ENCODE data around the gene KCNK15. TPM values are rescaled to one million over a fixed set of nuclear protein-coding genes. Genes with fewer than 3 reads are reported as not detected.

The KCNK15 gene
- total RNA-seq, 1 experiment from 2014 or later, result 3.0 TPM

DNA sequence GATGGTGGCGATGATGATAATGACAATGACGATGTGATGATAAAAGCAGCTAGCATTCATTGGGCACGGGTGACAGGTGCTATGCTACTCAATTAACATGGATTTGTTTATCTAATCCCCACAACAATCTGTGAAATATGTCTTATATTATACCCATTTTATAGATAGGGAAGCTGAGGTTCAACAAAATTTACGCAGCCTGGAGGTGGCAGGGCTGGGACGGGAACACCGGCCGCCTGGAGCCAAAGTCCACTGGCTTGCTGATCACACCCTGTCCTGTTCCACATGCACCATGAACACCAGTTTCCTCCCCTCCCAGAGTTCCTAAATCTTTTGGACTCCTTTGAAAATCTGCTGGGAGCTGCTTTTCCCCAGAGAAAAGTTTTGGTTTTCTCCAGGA, 41.6 kb downstream of the KCNK15 start:
- H3F3A ChIP-seq (ENCODE audit: low read length, unreplicated experiment), result no peaks in the 10 kb centered on the region
- H4K20me1 ChIP-seq (ENCODE audit: low read length), result no peaks in the 10 kb centered on the region
- H3K4me2 ChIP-seq (ENCODE audit: low read length), result no peak overlapping the region
- DNase-seq (no peak), ATAC-seq (no peak)
- no peak overlapping the region for H3K27ac ChIP-seq (ENCODE audit: low read length)
- BruUV-seq (replicated peaks), result no TSS peak
- H3K9me2 ChIP-seq (replicated peaks; ENCODE audit: low read length), result no peaks in the 10 kb centered on the region
- H3K9me3 ChIP-seq (ENCODE audit: low read length), result no peaks in the 10 kb centered on the region
- H3K4me3 ChIP-seq (ENCODE audit: low read length), result no peak overlapping the region
- no peak overlapping the region for H3K9ac ChIP-seq (ENCODE audit: low read length)
- TF ChIP-seq CTCF (conservative IDR thresholded peaks at IDR 0.05; ENCODE audit: low read depth, low read length) (no peak), EZH2phosphoT487 (IDR thresholded peaks at IDR 0.05; ENCODE audit: borderline replicate concordance, low read length) (no peak), EZH2 (IDR thresholded peaks at IDR 0.05; ENCODE audit: low read length, unreplicated experiment) (no peak)
- no peaks in the 10 kb centered on the region for H3K36me3 ChIP-seq (ENCODE audit: low read depth, low read length)
- POLR2A ChIA-PET (ENCODE audit: unreplicated experiment), result no interaction called here
- CTCF ChIA-PET, result no interaction called here
- H3K79me2 ChIP-seq (ENCODE audit: low read length), result no peaks in the 10 kb centered on the region
- intact Hi-C loops (cut with micrococcal nuclease), result no loop called here
- H3K27me3 ChIP-seq (ENCODE audit: low read length), result peaks cover 65% of the 10 kb centered on the region
- no peaks in the 10 kb centered on the region for H3K4me1 ChIP-seq (ENCODE audit: insufficient read depth, low read length)
- no peak overlapping the region for H2AFZ ChIP-seq (ENCODE audit: low read length)

GRCh38 chr20:44788706-44789456, 43.2 kb downstream of the KCNK15 start:
- Histone ChIP-seq H3K9ac (ENCODE audit: low read length) (no peak overlapping the region), H3K4me1 (ENCODE audit: insufficient read depth, low read length) (no peaks in the 10 kb centered on the region), H4K20me1 (ENCODE audit: low read length) (no peaks in the 10 kb centered on the region), H3K4me3 (ENCODE audit: low read length) (no peak overlapping the region), H3K27ac (ENCODE audit: low read length) (no peak overlapping the region), H3K79me2 (ENCODE audit: low read length) (no peaks in the 10 kb centered on the region), H3K9me3 (ENCODE audit: low read length) (no peaks in the 10 kb centered on the region), H2AFZ (ENCODE audit: low read length) (no peak overlapping the region), H3K9me2 (replicated peaks; ENCODE audit: low read length) (no peaks in the 10 kb centered on the region), H3K4me2 (ENCODE audit: low read length) (no peak overlapping the region), H3F3A (ENCODE audit: low read length, unreplicated experiment) (no peaks in the 10 kb centered on the region), H3K27me3 (ENCODE audit: low read length) (peaks cover 72% of the 10 kb centered on the region), H3K36me3 (ENCODE audit: low read depth, low read length) (no peaks in the 10 kb centered on the region)
- BruUV-seq (replicated peaks), result no TSS peak
- ATAC-seq, result no peak
- POLR2A ChIA-PET (ENCODE audit: unreplicated experiment), result no interaction called here
- intact Hi-C loops (cut with micrococcal nuclease), result no loop called here
- no peak for DNase-seq
- TF ChIP-seq EZH2 (IDR thresholded peaks at IDR 0.05; ENCODE audit: low read length, unreplicated experiment) (no peak), CTCF (conservative IDR thresholded peaks at IDR 0.05; ENCODE audit: low read depth, low read length) (no peak), EZH2phosphoT487 (IDR thresholded peaks at IDR 0.05; ENCODE audit: borderline replicate concordance, low read length) (no peak)
- CTCF ChIA-PET, result no interaction called here

DNA sequence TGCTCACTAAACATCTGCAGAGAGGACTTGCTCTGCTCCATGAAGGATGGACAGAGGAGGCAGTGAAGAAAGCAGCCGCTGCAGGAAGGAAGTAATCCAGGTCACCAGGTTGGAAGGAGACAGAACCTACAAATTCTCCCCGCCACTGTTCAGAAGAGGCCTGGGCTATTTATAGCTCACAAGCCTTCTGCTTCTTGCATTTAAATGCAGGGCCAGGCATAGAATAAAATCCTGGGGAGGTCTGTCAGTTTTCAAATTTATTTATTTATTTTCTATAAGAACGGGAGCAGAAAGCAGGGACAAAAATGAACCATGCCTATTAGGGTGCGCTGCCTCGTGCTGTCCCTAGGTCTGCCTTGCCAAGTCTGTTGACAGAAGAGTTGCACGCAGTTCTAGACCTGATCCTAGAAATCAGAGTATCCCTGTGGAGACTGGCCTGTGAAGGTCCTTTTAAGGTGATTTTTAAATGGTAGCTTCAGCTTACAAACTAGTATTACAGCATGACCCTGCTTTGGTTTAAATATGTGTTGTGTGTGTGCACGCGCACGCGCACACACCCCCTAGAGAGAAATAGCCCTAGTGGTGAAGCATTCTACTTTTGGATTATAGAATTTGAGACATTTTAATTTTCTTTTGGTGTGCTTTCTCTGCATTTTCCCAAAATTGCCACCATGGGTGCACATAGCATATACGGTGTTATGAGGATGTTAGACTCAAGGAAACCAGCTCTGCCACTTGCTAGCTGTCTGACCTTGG, 45.2 kb downstream of the KCNK15 start:
- ATAC-seq (no peak), DNase-seq (no peak)
- ChIA-PET CTCF (no interaction called here), POLR2A (ENCODE audit: unreplicated experiment) (no interaction called here)
- no peak overlapping the region for H2AFZ ChIP-seq (ENCODE audit: low read length)
- H3K4me2 ChIP-seq (ENCODE audit: low read length), result no peak overlapping the region
- TF ChIP-seq CTCF (conservative IDR thresholded peaks at IDR 0.05; ENCODE audit: low read depth, low read length) (no peak), EZH2 (IDR thresholded peaks at IDR 0.05; ENCODE audit: low read length, unreplicated experiment) (no peak), EZH2phosphoT487 (IDR thresholded peaks at IDR 0.05; ENCODE audit: borderline replicate concordance, low read length) (no peak)
- H4K20me1 ChIP-seq (ENCODE audit: low read length), result no peaks in the 10 kb centered on the region
- H3K9me2 ChIP-seq (replicated peaks; ENCODE audit: low read length), result no peaks in the 10 kb centered on the region
- no peaks in the 10 kb centered on the region for H3F3A ChIP-seq (ENCODE audit: low read length, unreplicated experiment)
- peaks cover 72% of the 10 kb centered on the region for H3K27me3 ChIP-seq (ENCODE audit: low read length)
- H3K36me3 ChIP-seq (ENCODE audit: low read depth, low read length), result no peaks in the 10 kb centered on the region
- H3K27ac ChIP-seq (ENCODE audit: low read length), result no peak overlapping the region
- no peaks in the 10 kb centered on the region for H3K4me1 ChIP-seq (ENCODE audit: insufficient read depth, low read length)
- H3K79me2 ChIP-seq (ENCODE audit: low read length), result no peaks in the 10 kb centered on the region
- no peaks in the 10 kb centered on the region for H3K9me3 ChIP-seq (ENCODE audit: low read length)
- no peak overlapping the region for H3K4me3 ChIP-seq (ENCODE audit: low read length)
- H3K9ac ChIP-seq (ENCODE audit: low read length), result no peak overlapping the region
- intact Hi-C loops (cut with micrococcal nuclease), result no loop called here
- BruUV-seq (replicated peaks), result no TSS peak
